Brain microvascular endothelial cell (primary cell): ENCODE data around the gene DNAJA1.
"Not testable (repeated sequence)": the region's sequence is repeated elsewhere in the genome, so short reads cannot be mapped to it uniquely, and the experiment has no call there.

Experiments
- DNase-seq: peaks from one replicate; pipeline ENCODE4 v3.0.0-alpha.2; 2020
- H3K27ac ChIP-seq: fragments of 250-450 bp; sonication (Bioruptor Pico); 2 replicates; pipeline ENCODE4 v1.5.1; 2020; ENCODE audit warnings: mild to moderate bottlenecking, moderate library complexity
- H3K27me3 ChIP-seq: fragments of 250-450 bp; sonication (Bioruptor Pico); replicated peaks from 2 replicates; pipeline ENCODE4 v1.5.1; 2020; ENCODE audit warnings: mild to moderate bottlenecking
- H3K36me3 ChIP-seq: fragments of 250-450 bp; sonication (Bioruptor Pico); replicated peaks from 2 replicates; pipeline ENCODE4 v1.5.1; 2020; ENCODE audit warnings: mild to moderate bottlenecking
- H3K4me3 ChIP-seq: 2 replicates; pipeline ENCODE4 v1.5.1; 2011; ENCODE audit warnings: low read depth, mild to moderate bottlenecking, control low read depth, low read length, moderate library complexity
- CTCF ChIP-seq: IDR thresholded peaks from 2 replicates; pipeline ENCODE4 v1.5.1; 2011; ENCODE audit warnings: low read depth, mild to moderate bottlenecking, moderate library complexity, low read length, control low read depth, inconsistent platforms; ENCODE audit errors: missing control alignments
- in situ Hi-C: cut with HindIII; loops from 2 replicates; pipeline ENCODE4 v1.10.0; 2017; ENCODE audit warnings: low sequenced_read_pairs, low pct_ligation_motif_present

The DNAJA1 gene

GRCh38 chr9:32992595-32993238 is 32.4 kb upstream of the DNAJA1 start:
- DNase-seq, result no peak
- TF ChIP-seq CTCF, result no peak
- in situ Hi-C loops, result loop anchor here (25.0 kb wide), 1 partner anchor 430 kb away; the partner anchor contains the start of genes NDUFB6, SMIM27 and TOPORS
- H3K27me3 ChIP-seq, result no peaks in the 10 kb centered on the region
- no peak overlapping the region for H3K27ac ChIP-seq
- H3K4me3 ChIP-seq, result no peak overlapping the region
- H3K36me3 ChIP-seq, result peaks cover 20% of the 10 kb centered on the region

- DNase-seq, result peak; percentile 14
- H3K27me3 ChIP-seq, H3K36me3 ChIP-seq, in situ Hi-C loops: not testable (repeated sequence)
- peak overlapping the region; percentile 87 for H3K27ac ChIP-seq
- peak overlapping the region; percentile 96 for H3K4me3 ChIP-seq
Measured at GRCh38 chr9:33000682-33001055, 24.4 kb upstream of the DNAJA1 start.

- not testable (repeated sequence) for H3K27ac ChIP-seq
Measured at GRCh38 chr9:33005335-33005734, 19.7 kb upstream of the DNAJA1 start.

GRCh38 chr9:33007755-33008154 is 17.3 kb upstream of the DNAJA1 start:
- no peaks in the 10 kb centered on the region for H3K27me3 ChIP-seq
- no peak for DNase-seq
- TF ChIP-seq CTCF, result no peak
- in situ Hi-C loops, result no loop called here
- no peak overlapping the region for H3K4me3 ChIP-seq
- H3K27ac ChIP-seq, result no peak overlapping the region
- H3K36me3 ChIP-seq, result no peaks in the 10 kb centered on the region

More at GRCh38 chr9:33005335-33005734, 19.7 kb upstream of the DNAJA1 start:
- DNase-seq, in situ Hi-C loops, H3K27me3 ChIP-seq, H3K36me3 ChIP-seq, H3K4me3 ChIP-seq: not testable (repeated sequence)

GRCh38 chr9:33011831-33012230 is 13.2 kb upstream of the DNAJA1 start:
- H3K36me3 ChIP-seq, result no peaks in the 10 kb centered on the region
- H3K4me3 ChIP-seq, result no peak overlapping the region
- H3K27ac ChIP-seq, result no peak overlapping the region
- H3K27me3 ChIP-seq, result no peaks in the 10 kb centered on the region
- no peak for TF ChIP-seq CTCF
- no peak for DNase-seq
- in situ Hi-C loops, result no loop called here

- Histone ChIP-seq H3K4me3 (no peak overlapping the region), H3K27me3 (no peaks in the 10 kb centered on the region), H3K27ac (no peak overlapping the region), H3K36me3 (no peaks in the 10 kb centered on the region)
- DNase-seq, result no peak
- in situ Hi-C loops, result no loop called here
- no peak for TF ChIP-seq CTCF
Measured at GRCh38 chr9:33012328-33013069, 12.6 kb upstream of the DNAJA1 start.
